A549 (cell line): Measurements from ENCODE around the gene PRSS56. TPM values are rescaled to one million over a fixed set of nuclear protein-coding genes. Genes with fewer than 3 reads are reported as not detected.

Experiments
- ATAC-seq, 2 experiments: fragments of 200-7000 bp in 1 of 2; fragments of >200 bp in 1 of 2; cut with Nextera tagmentation in 1 of 2; cut with Tn5 transposase in 1 of 2; 3 replicates each; pipeline versions ENCODE4 v1.8.0 to v1.9.1; 2018 to 2020; ENCODE audit warnings: mild to moderate bottlenecking in 1 of 2, moderate library complexity in 1 of 2
- CTCF ChIA-PET: fragments of 300-600 bp; sonication (Branson Sonifier 250); formaldehyde crosslinking; extraction: SDS; loops from one replicate; lab custom pipeline; 2021; ENCODE audit warnings: antibody characterized with exemption, inconsistent platforms; lab: Yijun Ruan, JAX
- POLR2A ChIA-PET: fragments of 350-600 bp; formaldehyde crosslinking; extraction: SDS; loops from one replicate; lab custom pipeline; 2021; ENCODE audit warnings: antibody characterized with exemption, inconsistent platforms; lab: Yijun Ruan, JAX
- DNase-seq, 2 experiments: peaks; one replicate each; pipeline versions ENCODE4 v3.0.0 to v3.0.0-alpha.2; 2011 to 2016; ENCODE audit warnings: low read depth in 1 of 2, low spot score in 1 of 2
- FAIRE-seq: peaks from 2 replicates; lab custom pipeline; 2011; peaks lifted over from hg19 to GRCh38; lab: Jason Lieb, UNC
- H3K27ac ChIP-seq, 2 experiments: fragments of >200 bp; sonication (Bioruptor Twin); formaldehyde crosslinking; 3 replicates each; pipeline ENCODE4 v1.5.1; 2016 to 2017
- H3K4me1 ChIP-seq: fragments of >200 bp; sonication (Bioruptor Twin); formaldehyde crosslinking; 3 replicates; pipeline ENCODE4 v1.6.1; 2016
- H3K4me2 ChIP-seq: fragments of >200 bp; sonication (Bioruptor Twin); formaldehyde crosslinking; 3 replicates; pipeline ENCODE4 v1.6.1; 2016
- H3K4me3 ChIP-seq: fragments of >200 bp; sonication (Bioruptor Twin); formaldehyde crosslinking; 3 replicates; pipeline ENCODE4 v1.5.1; 2016
- H3K9me3 ChIP-seq: fragments of >200 bp; sonication (Bioruptor Twin); formaldehyde crosslinking; 3 replicates; pipeline ENCODE4 v1.6.1; 2016
- E2F6 ChIP-seq: IDR thresholded peaks from 2 replicates; pipeline ENCODE4 v1.6.1; 2012; ENCODE audit warnings: low read depth, borderline replicate concordance
- EHF ChIP-seq: fragments of 250-450 bp; sonication (Bioruptor Pico); IDR thresholded peaks from 2 replicates; pipeline ENCODE4 v1.5.0; 2020; ENCODE audit warnings: mild to moderate bottlenecking
- EP300 ChIP-seq, 2 experiments: fragments of >200 bp; sonication (Bioruptor Twin); formaldehyde crosslinking; IDR thresholded peaks; 2 replicates in 1 of 2; 3 replicates in 1 of 2; pipeline ENCODE4 v1.6.1; 2016 to 2017
- FOXS1 ChIP-seq: fragments of 250-450 bp; sonication (Bioruptor Pico); IDR thresholded peaks from 2 replicates; pipeline ENCODE4 v1.5.0; 2020; ENCODE audit warnings: mild to moderate bottlenecking, moderate library complexity
- HDAC2 ChIP-seq: fragments of 200-600 bp; sonication (generic); IDR thresholded peaks from 2 replicates; pipeline ENCODE4 v1.6.1; 2016
- JUNB ChIP-seq: fragments of >200 bp; sonication (Bioruptor Twin); formaldehyde crosslinking; IDR thresholded peaks from 2 replicates; pipeline ENCODE4 v1.6.1; 2016
- KDM1A ChIP-seq: fragments of 200-600 bp; sonication (generic); IDR thresholded peaks from 2 replicates; pipeline ENCODE4 v1.6.1; 2016; ENCODE audit warnings: low read depth, mild to moderate bottlenecking
- KDM5A ChIP-seq: fragments of 200-600 bp; sonication (generic); IDR thresholded peaks from 2 replicates; pipeline ENCODE4 v1.6.1; 2016; ENCODE audit warnings: antibody characterized with exemption, mild to moderate bottlenecking
- MAFK ChIP-seq: fragments of 450-650 bp; IDR thresholded peaks from 2 replicates; pipeline ENCODE4 v1.6.1; 2014; ENCODE audit not compliant: partially characterized antibody
- MAZ ChIP-seq: fragments of 150-350 bp; IDR thresholded peaks from 2 replicates; pipeline ENCODE4 v1.6.1; 2014; ENCODE audit warnings: antibody characterized with exemption, low read depth, low read length, borderline replicate concordance
- NR3C1 ChIP-seq: fragments of >200 bp; sonication (Bioruptor Twin); formaldehyde crosslinking; IDR thresholded peaks from 3 replicates; pipeline ENCODE4 v1.6.1; 2017
- PHF8 ChIP-seq: fragments of 200-600 bp; sonication (generic); IDR thresholded peaks from 2 replicates; pipeline ENCODE4 v1.6.1; 2016; ENCODE audit warnings: low read depth, mild to moderate bottlenecking, antibody characterized with exemption, moderate library complexity, borderline replicate concordance
- RARB ChIP-seq: fragments of 250-450 bp; sonication (Bioruptor Pico); IDR thresholded peaks from 2 replicates; pipeline ENCODE4 v1.8.0; 2021; ENCODE audit warnings: mild to moderate bottlenecking, moderate library complexity
- RNF2 ChIP-seq: fragments of 200-600 bp; sonication (generic); IDR thresholded peaks from 2 replicates; pipeline ENCODE4 v1.6.1; 2016; ENCODE audit warnings: low read depth, mild to moderate bottlenecking, antibody characterized with exemption, moderate library complexity, borderline replicate concordance
- SMC3 ChIP-seq: fragments of >200 bp; sonication (Bioruptor Twin); formaldehyde crosslinking; IDR thresholded peaks from 3 replicates; pipeline ENCODE4 v1.6.1; 2018; ENCODE audit warnings: inconsistent platforms
- SREBF2 ChIP-seq: fragments of 450-650 bp; IDR thresholded peaks from 2 replicates; pipeline ENCODE4 v1.6.1; 2014; ENCODE audit warnings: mild to moderate bottlenecking, moderate library complexity
- TFCP2L1 ChIP-seq: fragments of 250-450 bp; sonication (Bioruptor Pico); IDR thresholded peaks from 2 replicates; pipeline ENCODE4 v1.5.0; 2021; ENCODE audit warnings: mild to moderate bottlenecking
- ZC3H11A ChIP-seq: fragments of 450-650 bp; IDR thresholded peaks from 2 replicates; pipeline ENCODE4 v1.6.1; 2014; ENCODE audit warnings: antibody characterized with exemption, mild to moderate bottlenecking
- WGBS: methylation state at CpG from one replicate; pipeline ENCODE4 v1.1.6; 2017; ENCODE audit errors: missing lambda C conversion rate; 5-methylcytosine and 5-hydroxymethylcytosine counted together
- polyA plus RNA-seq, 4 experiments: library from polyadenylated mRNA; depleted of rRNA in 3 of 4; stranded (reverse); fragments of >200 nt; fragmentation: RNase III in 1 of 4; extraction: RNeasy Plus Mini Kit Qiagen cat#74134 plus additional on column Dnase treatment in 1 of 4; gene quantifications; 2 replicates in 3 of 4; 3 replicates in 1 of 4; pipeline ENCODE4 v1.2.3, GENCODE V29; 2011 to 2017
- TF ChIP-seq, protein P1 (sequence below): fragments of >200 bp; sonication (Bioruptor Twin); formaldehyde crosslinking; IDR thresholded peaks from 3 replicates; pipeline ENCODE4 v1.5.1; 2016

PRSS56 gene
- polyA plus RNA-seq, 2 of the 4 experiments (the other 2 are of a cell fraction) = not detected

GRCh38 chr2:232525791-232526371, 5.7 kb downstream of the PRSS56 start, which contains the start of gene CHRND:
Gene CHRND, plus strand, starts transcription at chr2:232526160. Its CDS starts 56 bp downstream, at chr2:232526216.
- DNase-seq (peak in 1 of 2 experiments; percentile 15), ATAC-seq (no peak), FAIRE-seq (no peak)
- TF ChIP-seq EHF (CRISPR knock-in tag) (no peak), KDM5A (no peak), FOXS1 (no peak), NR3C1 (no peak), JUNB (no peak), SMC3 (no peak), KDM1A (no peak), HDAC2 (no peak), RNF2 (no peak), RARB (CRISPR knock-in tag) (no peak), EP300 (IDR thresholded peaks at IDR 0.05) (no peak), TFCP2L1 (CRISPR knock-in tag) (no peak), SREBF2 (no peak), MAFK (no peak), ZC3H11A (no peak), E2F6 (no peak)
- TF ChIP-seq, protein P1, sequence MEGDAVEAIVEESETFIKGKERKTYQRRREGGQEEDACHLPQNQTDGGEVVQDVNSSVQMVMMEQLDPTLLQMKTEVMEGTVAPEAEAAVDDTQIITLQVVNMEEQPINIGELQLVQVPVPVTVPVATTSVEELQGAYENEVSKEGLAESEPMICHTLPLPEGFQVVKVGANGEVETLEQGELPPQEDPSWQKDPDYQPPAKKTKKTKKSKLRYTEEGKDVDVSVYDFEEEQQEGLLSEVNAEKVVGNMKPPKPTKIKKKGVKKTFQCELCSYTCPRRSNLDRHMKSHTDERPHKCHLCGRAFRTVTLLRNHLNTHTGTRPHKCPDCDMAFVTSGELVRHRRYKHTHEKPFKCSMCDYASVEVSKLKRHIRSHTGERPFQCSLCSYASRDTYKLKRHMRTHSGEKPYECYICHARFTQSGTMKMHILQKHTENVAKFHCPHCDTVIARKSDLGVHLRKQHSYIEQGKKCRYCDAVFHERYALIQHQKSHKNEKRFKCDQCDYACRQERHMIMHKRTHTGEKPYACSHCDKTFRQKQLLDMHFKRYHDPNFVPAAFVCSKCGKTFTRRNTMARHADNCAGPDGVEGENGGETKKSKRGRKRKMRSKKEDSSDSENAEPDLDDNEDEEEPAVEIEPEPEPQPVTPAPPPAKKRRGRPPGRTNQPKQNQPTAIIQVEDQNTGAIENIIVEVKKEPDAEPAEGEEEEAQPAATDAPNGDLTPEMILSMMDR = no peak
- ChIA-PET POLR2A (no interaction called here), CTCF (no interaction called here)
- Histone ChIP-seq H3K4me3 (no peak within 1 kb of the TSS), H3K4me1 (peaks cover 17% of the 10 kb centered on the region; the same call in 1 of the 3 replicates), H3K27ac (no peak within 1 kb of the TSS), H3K9me3 (no peaks in the 10 kb centered on the region), H3K4me2 (no peak within 1 kb of the TSS)
- 82% methylated on average over 5 of the region's 18 CpGs for WGBS

DNA sequence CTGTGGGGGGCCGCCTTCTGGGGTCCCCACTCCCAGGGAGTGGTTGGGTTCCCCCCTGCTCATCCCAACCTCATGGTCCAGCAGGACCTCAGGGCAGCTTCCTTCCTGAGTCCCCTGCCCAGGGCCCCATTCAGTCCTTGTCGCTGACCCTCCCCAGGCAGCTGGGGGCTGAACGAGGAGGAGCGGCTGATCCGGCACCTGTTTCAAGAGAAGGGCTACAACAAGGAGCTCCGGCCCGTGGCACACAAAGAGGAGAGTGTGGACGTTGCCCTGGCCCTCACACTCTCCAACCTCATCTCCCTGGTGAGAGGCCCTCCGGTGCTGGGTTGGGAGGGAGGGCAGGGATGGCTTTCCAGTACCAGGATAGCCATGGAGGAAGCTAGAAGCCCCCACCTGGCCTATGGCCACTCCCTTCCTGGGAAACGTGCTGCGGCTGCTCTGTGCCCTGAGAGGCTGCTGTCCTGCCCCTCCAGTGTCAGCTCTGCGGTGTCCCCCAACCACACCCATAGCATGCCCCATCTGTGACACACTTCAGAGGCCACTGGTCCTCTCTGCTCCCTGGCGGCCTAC, 6.3 kb downstream of the PRSS56 start:
- Histone ChIP-seq H3K4me2 (no peak overlapping the region), H3K27ac (no peak overlapping the region), H3K4me1 (peaks cover 17% of the 10 kb centered on the region; the same call in 1 of the 3 replicates), H3K9me3 (no peaks in the 10 kb centered on the region), H3K4me3 (no peak overlapping the region)
- POLR2A ChIA-PET = no interaction called here
- DNase-seq (no peak), FAIRE-seq (no peak), ATAC-seq (no peak)
- CTCF ChIA-PET = no interaction called here
- WGBS = 84% methylated on average over 12 of the region's 13 CpGs
- TF ChIP-seq, protein P1 = no peak
- TF ChIP-seq HDAC2 = no peak
- TF ChIP-seq MAZ = no peak
- no peak for TF ChIP-seq NR3C1
- no peak for TF ChIP-seq PHF8
